Stimulated activated naive CD4-positive, alpha-beta T cell (primary cell): ENCODE results near the gene SPANXN5.
"Not testable (repeated sequence)": the region's sequence is repeated elsewhere in the genome, so short reads cannot be mapped to it uniquely, and the experiment has no call there.

ENCODE experiments used
- DNase-seq, 6 experiments: peaks; one replicate each; lab custom pipeline; 2025; lab: John Stamatoyannopoulos, UW

SPANXN5 gene

GRCh38 chrX:52797327-52797726 lies at the start of gene SPANXN5:
Gene SPANXN5, minus strand, starts transcription at chrX:52797427. Its CDS starts 79 bp downstream, at chrX:52797348.
- DNase-seq: not testable (repeated sequence)

DNA sequence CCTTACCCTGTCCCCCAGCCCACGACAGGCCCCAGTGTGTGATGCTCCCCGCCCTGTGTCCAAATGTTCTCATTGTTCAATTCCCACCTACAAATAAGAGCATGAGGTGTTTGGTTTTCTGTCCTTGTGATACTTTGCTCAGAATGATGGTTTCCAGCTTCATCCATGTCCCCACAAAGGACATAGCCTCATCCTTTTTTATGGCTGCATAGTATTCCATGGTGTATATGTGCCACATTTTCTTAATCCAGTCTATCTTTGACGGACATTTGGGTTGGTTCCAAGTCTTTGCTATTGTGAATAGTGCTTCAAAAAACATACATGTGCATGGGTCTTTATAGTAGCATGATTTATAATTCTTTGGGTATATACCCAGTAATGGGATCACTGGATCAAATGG lies 46.4 kb upstream of the SPANXN5 start:
- not testable (repeated sequence) for DNase-seq

- no peak for DNase-seq
Observed at GRCh38 chrX:52839137-52839536, 41.9 kb upstream of the SPANXN5 start.

GRCh38 chrX:52830551-52830950 lies 33.3 kb upstream of the SPANXN5 start:
- DNase-seq: no peak

DNA sequence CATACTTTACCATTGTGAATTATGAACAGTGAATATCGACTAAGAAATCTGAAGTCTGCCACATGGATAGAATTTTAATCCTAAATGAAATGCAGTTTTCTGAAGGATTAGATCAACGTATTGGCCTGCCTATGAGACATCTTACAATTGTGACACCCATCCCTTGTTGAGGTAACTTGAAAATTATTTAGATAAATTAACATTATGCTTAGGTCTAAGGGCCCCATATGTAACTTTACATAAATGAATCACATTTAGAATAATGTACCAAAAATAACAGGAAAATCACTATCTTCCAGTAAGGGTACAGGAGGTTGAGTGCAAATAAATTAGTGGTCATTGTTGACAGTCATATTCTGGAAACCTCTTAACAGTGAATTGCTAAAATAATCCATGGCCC lies 27.4 kb upstream of the SPANXN5 start:
- DNase-seq: no peak

DNA sequence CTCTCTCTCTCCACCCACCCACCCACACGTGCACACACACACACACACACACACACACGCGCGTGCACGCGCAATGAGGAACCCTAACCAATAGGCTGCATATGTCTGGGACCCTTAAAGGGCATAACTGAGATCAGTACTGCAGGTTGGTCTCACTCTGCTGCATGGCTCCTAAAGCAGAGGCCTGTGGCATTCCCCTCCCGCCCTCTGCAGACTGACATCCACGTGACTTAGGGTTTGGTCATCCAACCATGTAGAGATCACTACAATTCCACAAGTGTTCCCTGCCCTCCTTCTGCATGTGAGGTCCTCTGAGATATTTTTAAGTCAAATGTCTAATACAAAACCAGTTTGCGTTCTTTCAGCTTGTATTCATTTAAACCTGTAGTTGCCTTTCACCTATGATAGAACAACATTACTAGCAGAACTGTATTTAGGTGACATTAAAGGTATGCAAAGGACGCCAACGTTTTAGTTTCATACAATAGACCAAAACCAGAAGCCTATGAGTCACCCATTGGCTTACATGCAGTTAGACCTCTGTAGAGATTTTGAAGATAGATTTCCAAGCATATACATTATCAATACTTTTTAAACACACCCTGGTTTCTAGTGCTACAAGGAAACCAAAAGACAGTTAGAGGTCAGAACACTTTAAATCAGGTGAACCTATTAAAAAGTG lies 24.0 kb upstream of the SPANXN5 start:
- DNase-seq: no peak

DNA sequence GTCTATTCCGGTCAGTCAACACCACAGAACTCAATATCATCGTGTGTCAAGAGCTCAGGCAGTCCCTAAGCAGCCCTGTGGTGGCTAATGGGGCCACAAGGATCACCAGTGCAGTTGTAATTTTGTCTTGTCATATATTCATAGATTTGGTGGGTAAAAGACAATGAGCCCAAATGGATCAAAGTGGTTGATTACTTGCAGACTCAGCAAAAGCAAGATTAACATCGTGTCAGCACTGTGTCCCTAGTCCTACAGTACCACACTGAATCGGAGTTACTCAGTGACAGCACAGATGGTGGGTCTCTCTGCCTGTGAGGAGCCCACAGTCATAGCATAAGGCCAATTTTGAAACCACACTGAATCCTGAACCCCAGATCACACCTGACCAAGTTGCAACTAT lies 22.6 kb upstream of the SPANXN5 start:
- no peak for DNase-seq

DNA sequence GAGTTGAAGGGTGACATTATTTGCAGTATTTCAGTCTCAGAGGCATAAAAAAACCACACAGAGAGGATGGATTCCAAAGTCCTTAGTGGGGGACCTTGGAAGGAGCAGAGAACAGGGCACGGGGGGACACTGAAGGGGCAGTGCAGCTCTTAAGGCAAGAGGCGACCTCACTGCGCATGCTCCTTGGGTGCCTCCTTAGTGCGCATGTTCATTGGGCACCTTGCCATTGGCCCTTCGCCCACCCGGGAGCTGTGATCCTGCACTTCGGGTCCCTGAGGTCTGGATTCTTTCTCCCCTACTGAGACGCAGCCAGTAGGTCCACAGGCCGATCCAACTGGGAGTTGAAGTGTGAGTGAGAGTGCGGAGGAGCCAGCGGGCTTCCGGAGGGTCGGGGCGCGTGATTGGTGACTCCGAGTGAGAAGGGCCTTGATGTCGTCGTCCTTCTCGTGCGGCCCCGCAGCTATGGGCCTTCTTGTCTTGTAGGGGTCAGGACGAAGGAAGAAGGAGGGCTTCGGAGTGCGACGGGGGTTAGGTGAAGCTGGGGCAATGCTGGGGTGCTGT lies 13.9 kb upstream of the SPANXN5 start, which contains the start of gene XAGE5:
Gene XAGE5, plus strand, starts transcription at position 223 of the 561 bp plus-strand sequence. CDS start 1,280 bp downstream, outside the sequence.
- DNase-seq: no peak

- DNase-seq: not testable (repeated sequence)
Observed at GRCh38 chrX:52804876-52805275, 7.6 kb upstream of the SPANXN5 start.

GRCh38 chrX:52773504-52773903 lies 23.7 kb downstream of the SPANXN5 start:
- not testable (repeated sequence) for DNase-seq

DNA sequence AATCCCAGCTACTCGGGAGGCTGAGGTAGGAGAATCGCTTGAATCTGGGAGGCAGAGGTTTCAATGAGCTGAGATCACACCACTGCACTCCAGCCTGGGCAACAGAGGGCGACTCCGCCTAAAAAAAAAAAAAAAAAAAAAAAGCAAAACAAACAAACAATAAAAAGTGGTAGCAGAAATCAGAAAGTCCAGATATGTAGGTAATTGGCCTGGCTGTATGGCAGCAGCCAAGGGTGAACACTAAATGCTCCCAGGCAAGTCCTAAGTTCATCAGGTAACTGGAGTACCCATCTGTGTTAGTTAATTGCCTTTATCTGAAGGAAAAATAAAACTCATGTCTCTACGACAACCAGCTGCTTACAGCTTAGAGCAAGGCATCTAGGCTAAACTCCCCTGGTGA lies 31.2 kb downstream of the SPANXN5 start:
- not testable (repeated sequence) for DNase-seq

- not testable (repeated sequence) for DNase-seq
Observed at GRCh38 chrX:52750952-52751351, 46.3 kb downstream of the SPANXN5 start, which contains the start of gene SSX2B. Gene SSX2B, plus strand, starts transcription at chrX:52751252. Its CDS starts 1,429 bp downstream, at chrX:52752681.
